BLaER1 treated with 17β-estradiol and CSF1 and Interleukin-3, amounts not matched to agents 10 nM and 100 nM (cell line): ENCODE results near the gene IGIP.
A peak's percentile ranks its signal among the peaks of the same experiment; 100 is the strongest.

ENCODE experiments used
- H3K27ac ChIP-seq, 11 experiments: shearing (Covaris generic); formaldehyde crosslinking; 2 replicates each; pipeline ENCODE4 v1.8.1; 2022
- H3K27me3 ChIP-seq, 11 experiments: shearing (Covaris generic); formaldehyde crosslinking; 2 replicates each; pipeline ENCODE4 v1.8.1; 2022
- H3K36me3 ChIP-seq, 11 experiments: shearing (Covaris generic); formaldehyde crosslinking; 2 replicates each; pipeline ENCODE4 v1.8.1; 2022
- H3K4me1 ChIP-seq, 10 experiments: shearing (Covaris generic); formaldehyde crosslinking; 2 replicates each; pipeline ENCODE4 v1.8.1; 2022
- H3K4me2 ChIP-seq, 11 experiments: shearing (Covaris generic); formaldehyde crosslinking; 2 replicates each; pipeline ENCODE4 v1.8.1; 2022
- H3K4me3 ChIP-seq, 10 experiments: shearing (Covaris generic); formaldehyde crosslinking; 2 replicates each; pipeline ENCODE4 v1.8.1; 2022
- H3K9ac ChIP-seq, 11 experiments: shearing (Covaris generic); formaldehyde crosslinking; 2 replicates each; pipeline ENCODE4 v1.8.1; 2022
- H3K9me3 ChIP-seq, 11 experiments: shearing (Covaris generic); formaldehyde crosslinking; replicated peaks in 1 of 11; 2 replicates each; pipeline ENCODE4 v1.8.1; 2022
- H4K20me1 ChIP-seq, 11 experiments: shearing (Covaris generic); formaldehyde crosslinking; 2 replicates each; pipeline ENCODE4 v1.8.1; 2022
- Cebpa-rat ChIP-seq, 11 experiments: shearing (Covaris generic); IDR thresholded peaks; 2 replicates each; pipeline ENCODE4 v1.8.1; 2022

The IGIP gene

DNA sequence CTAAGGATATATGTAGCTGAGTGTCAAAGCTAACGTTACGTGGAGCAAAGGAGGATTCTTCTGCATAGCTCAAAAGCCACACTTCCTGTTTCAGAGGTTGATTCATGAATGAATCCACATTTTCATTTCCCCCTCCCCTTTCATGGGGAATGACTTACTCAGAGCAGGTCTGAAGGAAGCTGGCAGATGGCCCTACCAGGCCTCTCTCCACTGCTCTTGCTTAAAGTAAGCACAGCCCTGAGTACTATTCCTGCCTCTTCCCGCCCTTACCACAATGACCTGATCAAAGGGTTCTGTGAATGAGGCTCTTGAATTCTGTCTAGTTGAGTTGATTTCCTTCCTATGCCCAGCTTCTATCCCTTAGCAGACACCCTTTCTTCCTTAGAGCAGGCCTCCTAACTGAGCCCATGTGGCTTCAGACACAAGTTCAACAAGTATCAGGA lies 6.3 kb downstream of the IGIP start:
- H3K4me2 ChIP-seq, result peak overlapping the region; percentile 56 to 86 (median 71)
- H3K27ac ChIP-seq, result peak overlapping the region in 4 of 11 experiments; percentile 19 to 57 (median 29); a peak in 7 of 22 replicates
- TF ChIP-seq Cebpa-rat (IDR thresholded peaks at IDR 0.05), result no peak
- peaks cover 0 to 12% (median 0%) of the 10 kb centered on the region in 11 experiments; a peak in 3 of 22 replicates for H4K20me1 ChIP-seq
- no peaks in the 10 kb centered on the region for H3K9me3 ChIP-seq
- H3K4me1 ChIP-seq, result peaks cover 26 to 60% (median 59%) of the 10 kb centered on the region in 10 experiments
- no peaks in the 10 kb centered on the region for H3K36me3 ChIP-seq
- no peak overlapping the region; a peak in 1 of 20 replicates for H3K4me3 ChIP-seq
- no peaks in the 10 kb centered on the region for H3K27me3 ChIP-seq
- H3K9ac ChIP-seq, result peak overlapping the region in 1 of 11 experiments; percentile 20; a peak in 1 of 22 replicates

DNA sequence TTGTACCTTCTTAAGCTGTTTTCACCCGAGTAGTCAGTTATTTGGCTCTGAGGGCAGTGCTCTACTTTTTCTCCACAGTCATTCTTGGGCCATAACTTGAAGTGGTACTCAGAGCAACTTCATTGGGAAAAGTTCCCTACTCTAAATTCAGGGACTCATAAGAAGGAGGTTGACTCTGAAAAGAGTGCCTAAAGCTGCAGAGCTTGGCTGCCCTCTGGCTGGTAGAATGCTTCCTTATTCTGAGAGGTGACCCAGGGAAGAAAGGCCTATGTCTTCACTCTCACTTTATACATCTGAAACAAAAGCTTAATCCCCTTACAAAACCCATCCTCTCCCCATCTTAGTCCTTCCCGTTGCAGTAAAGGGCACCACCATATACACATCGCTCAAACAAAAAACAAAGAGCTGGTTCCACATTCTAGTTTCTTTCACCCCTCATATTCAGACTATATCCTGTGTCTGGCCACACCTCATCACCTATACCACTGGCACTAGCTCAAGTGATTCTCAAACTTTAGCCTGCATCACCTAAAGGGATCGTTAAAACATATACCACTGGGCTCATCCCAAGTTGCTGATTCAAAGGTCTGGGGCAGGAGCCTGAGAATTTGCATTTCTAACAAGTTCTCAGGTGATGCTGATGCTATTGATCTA lies 7.9 kb downstream of the IGIP start:
- H3K4me3 ChIP-seq, result no peak overlapping the region
- H4K20me1 ChIP-seq, result peaks cover 0 to 8% (median 0%) of the 10 kb centered on the region in 11 experiments; a peak in 2 of 22 replicates
- H3K36me3 ChIP-seq, result no peaks in the 10 kb centered on the region
- no peak for TF ChIP-seq Cebpa-rat (IDR thresholded peaks at IDR 0.05)
- H3K4me1 ChIP-seq, result peaks cover 26 to 72% (median 70%) of the 10 kb centered on the region in 10 experiments
- no peak overlapping the region for H3K9ac ChIP-seq
- no peaks in the 10 kb centered on the region for H3K9me3 ChIP-seq
- H3K27ac ChIP-seq, result no peak overlapping the region
- H3K27me3 ChIP-seq, result no peaks in the 10 kb centered on the region
- peak overlapping the region; percentile 56 to 86 (median 71); a peak in 21 of 22 replicates for H3K4me2 ChIP-seq

DNA sequence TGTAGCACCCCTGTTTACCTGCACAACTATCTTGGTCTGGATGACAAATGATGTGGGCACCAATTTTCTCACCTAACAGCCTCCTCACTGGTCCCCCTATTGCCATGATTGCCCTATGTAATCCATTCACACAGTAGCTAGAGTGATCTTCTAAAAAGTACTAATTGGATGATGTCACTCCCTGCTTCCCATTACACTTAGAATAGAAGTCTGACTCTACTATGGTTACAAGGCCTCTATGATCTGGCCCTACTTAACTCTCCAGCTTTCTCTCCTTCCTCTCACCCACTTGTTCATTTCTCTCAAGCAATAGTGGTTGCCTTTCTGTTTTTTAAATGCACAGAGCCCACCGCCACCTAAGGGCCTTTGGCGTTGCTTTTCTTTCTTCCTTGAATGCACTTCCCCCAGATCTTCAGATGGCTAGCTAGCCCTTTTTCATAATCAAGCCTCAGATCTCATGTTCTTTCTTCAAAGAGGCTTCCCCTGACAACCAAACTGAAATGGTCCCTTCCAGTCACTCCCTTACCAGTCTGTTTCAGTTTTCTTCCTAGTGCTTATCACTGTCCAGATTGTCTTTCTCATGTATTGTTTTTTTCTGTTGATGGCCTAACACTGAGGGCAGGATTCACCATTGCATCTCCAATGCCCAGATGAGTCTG lies 8.7 kb downstream of the IGIP start:
- Histone ChIP-seq H3K36me3 (no peaks in the 10 kb centered on the region), H4K20me1 (peaks cover 0 to 8% (median 0%) of the 10 kb centered on the region in 11 experiments; a peak in 2 of 22 replicates), H3K4me2 (peak overlapping the region in 9 of 11 experiments; percentile 12 to 86 (median 76); a peak in 16 of 22 replicates), H3K27me3 (no peaks in the 10 kb centered on the region), H3K4me1 (peaks cover 26 to 72% (median 70%) of the 10 kb centered on the region in 10 experiments), H3K9me3 (no peaks in the 10 kb centered on the region), H3K9ac (no peak overlapping the region), H3K27ac (no peak overlapping the region), H3K4me3 (no peak overlapping the region)
- TF ChIP-seq Cebpa-rat (IDR thresholded peaks at IDR 0.05), result no peak

- peaks cover 0 to 8% (median 0%) of the 10 kb centered on the region in 11 experiments; a peak in 2 of 22 replicates for H4K20me1 ChIP-seq
- no peak overlapping the region for H3K4me3 ChIP-seq
- H3K36me3 ChIP-seq, result no peaks in the 10 kb centered on the region
- no peaks in the 10 kb centered on the region for H3K9me3 ChIP-seq
- peaks cover 26 to 72% (median 70%) of the 10 kb centered on the region in 10 experiments for H3K4me1 ChIP-seq
- no peak for TF ChIP-seq Cebpa-rat (IDR thresholded peaks at IDR 0.05)
- no peaks in the 10 kb centered on the region for H3K27me3 ChIP-seq
- H3K9ac ChIP-seq, result no peak overlapping the region
- no peak overlapping the region for H3K27ac ChIP-seq
- peak overlapping the region in 8 of 11 experiments; percentile 57 to 86 (median 76); a peak in 11 of 22 replicates for H3K4me2 ChIP-seq
These were observed 9.4 kb downstream of the IGIP start for GRCh38 chr5:140135127-140135526.

DNA sequence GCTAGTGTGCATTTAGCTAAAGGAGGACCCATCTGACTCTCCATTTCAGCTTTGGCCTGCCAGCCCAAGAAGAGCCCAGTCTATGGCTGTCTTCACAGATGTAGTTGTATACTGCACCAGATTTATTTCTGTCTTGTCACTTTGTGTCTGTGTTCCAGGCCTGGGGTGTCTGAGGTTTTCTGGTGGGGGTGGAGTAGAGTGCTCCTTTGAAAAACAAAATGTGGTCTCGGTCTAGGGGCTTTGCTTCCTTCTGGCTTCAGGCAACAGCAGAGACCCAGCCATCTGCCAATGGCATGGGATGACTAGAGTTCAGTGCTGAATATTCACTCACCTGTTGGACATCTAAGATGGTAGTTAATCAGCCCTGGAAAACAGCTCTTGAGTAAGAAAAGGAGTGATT lies 10.9 kb downstream of the IGIP start:
- H3K9ac ChIP-seq, result no peak overlapping the region
- H3K27me3 ChIP-seq, result no peaks in the 10 kb centered on the region
- peak overlapping the region in 3 of 11 experiments; percentile 15 to 25 (median 16); a peak in 3 of 22 replicates for H3K27ac ChIP-seq
- H4K20me1 ChIP-seq, result peaks cover 0 to 8% (median 0%) of the 10 kb centered on the region in 11 experiments; a peak in 2 of 22 replicates
- H3K4me1 ChIP-seq, result peaks cover 22 to 66% (median 64%) of the 10 kb centered on the region in 10 experiments
- TF ChIP-seq Cebpa-rat (IDR thresholded peaks at IDR 0.05), result no peak
- peak overlapping the region in 10 of 11 experiments; percentile 16 to 86 (median 74); a peak in 19 of 22 replicates for H3K4me2 ChIP-seq
- H3K9me3 ChIP-seq, result no peaks in the 10 kb centered on the region
- no peak overlapping the region for H3K4me3 ChIP-seq
- H3K36me3 ChIP-seq, result no peaks in the 10 kb centered on the region

- Histone ChIP-seq H3K27me3 (peaks cover 6 to 9% (median 8%) of the 10 kb centered on the region in 11 experiments), H3K9ac (no peak overlapping the region), H3K27ac (no peak overlapping the region), H3K4me2 (no peak overlapping the region), H3K36me3 (no peaks in the 10 kb centered on the region), H4K20me1 (peaks cover 0 to 20% (median 8%) of the 10 kb centered on the region in 11 experiments; a peak in 13 of 22 replicates), H3K4me3 (no peak overlapping the region), H3K9me3 (no peaks in the 10 kb centered on the region), H3K4me1 (peaks cover 4 to 40% (median 34%) of the 10 kb centered on the region in 10 experiments; a peak in 19 of 20 replicates)
- no peak for TF ChIP-seq Cebpa-rat (IDR thresholded peaks at IDR 0.05)
These were observed 14.7 kb downstream of the IGIP start for GRCh38 chr5:140140435-140140834.

- Histone ChIP-seq H4K20me1 (peaks cover 5 to 28% (median 14%) of the 10 kb centered on the region in 11 experiments; a peak in 14 of 22 replicates), H3K4me2 (no peak overlapping the region), H3K36me3 (no peaks in the 10 kb centered on the region), H3K27me3 (peaks cover 13 to 17% (median 16%) of the 10 kb centered on the region in 11 experiments), H3K4me3 (no peak overlapping the region), H3K4me1 (peaks cover 8 to 40% (median 34%) of the 10 kb centered on the region in 10 experiments; a peak in 19 of 20 replicates), H3K27ac (no peak overlapping the region), H3K9ac (no peak overlapping the region), H3K9me3 (no peaks in the 10 kb centered on the region)
- TF ChIP-seq Cebpa-rat (IDR thresholded peaks at IDR 0.05), result no peak
These were observed 15.5 kb downstream of the IGIP start for GRCh38 chr5:140141241-140141640.

DNA sequence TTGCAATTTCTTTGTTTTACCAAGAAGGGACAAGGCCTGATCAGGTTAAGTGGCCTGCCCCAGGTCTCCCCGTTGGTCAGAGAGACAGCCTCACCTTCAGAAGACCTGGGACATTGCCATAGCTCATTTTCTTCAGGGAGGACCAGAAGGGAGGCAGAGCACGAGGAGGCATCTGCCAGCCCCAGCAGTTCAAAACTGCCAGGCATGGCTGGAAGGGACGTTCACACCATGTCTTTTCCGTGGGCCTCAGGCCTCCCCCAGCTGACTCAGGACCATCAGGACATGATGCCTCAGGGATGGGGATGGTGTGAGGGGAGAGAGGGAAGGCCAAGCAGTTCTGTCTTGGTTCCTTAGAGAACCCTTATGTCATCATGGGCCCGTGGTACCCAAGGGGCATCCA lies 16.5 kb downstream of the IGIP start:
- Histone ChIP-seq H3K9ac (no peak overlapping the region), H3K27ac (no peak overlapping the region), H3K36me3 (no peaks in the 10 kb centered on the region), H3K4me1 (peaks cover 13 to 34% (median 29%) of the 10 kb centered on the region in 10 experiments; a peak in 19 of 20 replicates), H3K9me3 (no peaks in the 10 kb centered on the region), H3K27me3 (peaks cover 23 to 27% (median 26%) of the 10 kb centered on the region in 11 experiments), H3K4me2 (no peak overlapping the region), H4K20me1 (peaks cover 8 to 35% (median 20%) of the 10 kb centered on the region in 11 experiments; a peak in 14 of 22 replicates), H3K4me3 (no peak overlapping the region)
- no peak for TF ChIP-seq Cebpa-rat (IDR thresholded peaks at IDR 0.05)

DNA sequence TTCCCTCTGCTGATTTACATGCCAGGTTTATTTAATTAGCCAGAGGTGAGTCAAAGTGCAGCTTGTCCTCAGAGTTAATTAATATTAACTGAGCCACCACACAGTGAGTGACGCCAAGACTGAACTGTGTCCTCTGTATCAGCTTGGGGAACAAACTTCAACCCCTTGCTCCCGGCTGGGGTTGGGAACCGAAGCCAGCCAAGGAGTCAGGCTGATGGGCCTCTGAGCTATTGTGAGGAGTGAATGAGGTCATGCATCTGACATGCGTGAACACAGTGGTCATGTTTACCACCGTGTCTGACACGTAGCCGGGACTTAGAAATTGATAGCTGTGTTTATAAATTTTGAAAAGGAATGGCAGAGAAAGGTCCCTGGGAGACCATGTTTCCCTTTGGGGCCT lies 17.1 kb downstream of the IGIP start:
- H3K4me1 ChIP-seq, result peaks cover 13 to 33% (median 23%) of the 10 kb centered on the region in 10 experiments; a peak in 19 of 20 replicates
- no peak for TF ChIP-seq Cebpa-rat (IDR thresholded peaks at IDR 0.05)

More for the DNA sequence above, 17.1 kb downstream of the IGIP start:
- Histone ChIP-seq H3K9me3 (no peaks in the 10 kb centered on the region), H3K4me2 (no peak overlapping the region), H3K27ac (no peak overlapping the region), H3K4me3 (no peak overlapping the region), H3K9ac (no peak overlapping the region), H4K20me1 (peaks cover 8 to 41% (median 20%) of the 10 kb centered on the region in 11 experiments; a peak in 14 of 22 replicates), H3K27me3 (peaks cover 29 to 33% (median 32%) of the 10 kb centered on the region in 11 experiments), H3K36me3 (no peaks in the 10 kb centered on the region)
